Spleen (tissue), 13 donors: ENCODE measurements around the gene ZNF319. TPM values are rescaled to one million over a fixed set of nuclear protein-coding genes. Genes with fewer than 3 reads are reported as not detected.

ENCODE experiments used
- DNase-seq: peaks from one replicate; pipeline ENCODE4 v3.0.0-alpha.2; 2020
- H3K27ac ChIP-seq, 8 donors: fragments of 200-600 bp; sonication (generic) in 7 of 8; 1 replicate in 4 of 8; 2 replicates in 4 of 8; pipeline versions ENCODE4 v1.5.0 to v1.8.0; 2016 to 2021; ENCODE audit warnings: inconsistent platforms in 4 of 8, mild to moderate bottlenecking in 4 of 8, moderate library complexity in 1 of 8
- H3K27me3 ChIP-seq, 7 donors: fragments of 200-600 bp; sonication (generic) in 6 of 7; replicated peaks in 1 of 7; 1 replicate in 4 of 7; 2 replicates in 3 of 7; pipeline versions ENCODE4 v1.5.0 to v1.8.0; 2016 to 2021; ENCODE audit warnings: inconsistent platforms in 3 of 7, mild to moderate bottlenecking in 1 of 7
- H3K36me3 ChIP-seq, 6 donors: fragments of 200-600 bp; sonication (generic) in 5 of 6; 1 replicate in 4 of 6; 2 replicates in 2 of 6; pipeline versions ENCODE4 v1.5.0 to v1.8.0; 2016 to 2021; ENCODE audit warnings: inconsistent platforms in 2 of 6
- H3K4me1 ChIP-seq, 6 donors: fragments of 200-600 bp; sonication (generic) in 5 of 6; 1 replicate in 3 of 6; 2 replicates in 3 of 6; pipeline versions ENCODE4 v1.5.0 to v1.8.0; 2016 to 2021; ENCODE audit warnings: inconsistent platforms in 3 of 6
- H3K4me3 ChIP-seq, 8 donors: fragments of 200-600 bp; sonication (generic) in 7 of 8; 1 replicate in 4 of 8; 2 replicates in 4 of 8; pipeline versions ENCODE4 v1.5.0 to v1.8.0; 2016 to 2021; ENCODE audit warnings: inconsistent platforms in 4 of 8, mild to moderate bottlenecking in 4 of 8, moderate library complexity in 2 of 8
- H3K9me3 ChIP-seq, 8 donors: fragments of 200-600 bp; sonication (generic) in 7 of 8; 1 replicate in 4 of 8; 2 replicates in 4 of 8; pipeline versions ENCODE4 v1.5.0 to v1.8.0; 2016 to 2021; ENCODE audit warnings: inconsistent platforms in 4 of 8
- POLR2A ChIP-seq, 3 donors: fragments of 450-650 bp; IDR thresholded peaks; one replicate each; pipeline ENCODE4 v1.5.1; 2017; ENCODE audit warnings: antibody characterized with exemption in 3 of 3, mild to moderate bottlenecking in 1 of 3
- POLR2AphosphoS5 ChIP-seq, 3 donors: sonication (generic); formaldehyde crosslinking; IDR thresholded peaks; one replicate each; pipeline ENCODE4 v1.5.1; 2017; ENCODE audit warnings: antibody characterized with exemption in 3 of 3
- WGBS, 5 donors: extraction: QIAGEN DNeasy Blood & Tissue Kit in 3 of 5; methylation state at CpG; one replicate each; pipeline versions ENCODE4 v1.1.5 to v1.1.7; 2013 to 2018; 5-methylcytosine and 5-hydroxymethylcytosine counted together
- intact Hi-C: fragments of 100-400 bp; cut with DNase I; formaldehyde crosslinking; loops from one replicate; pipeline ENCODE4 v1.15.0; 2023; ENCODE audit warnings: low total_unique reads
- long read RNA-seq, 2 donors: transcript quantifications; one replicate each; lab custom pipeline, GENCODE V29; 2026
- polyA plus RNA-seq, 3 donors: library from polyadenylated mRNA; stranded (reverse); fragments of 200-250 nt; gene quantifications; one replicate each; pipeline ENCODE4 v1.2.1, GENCODE V29; 2013
- total RNA-seq, 7 donors: library from RNA; depleted of rRNA in 3 of 7; stranded (reverse); fragments of >200 nt in 3 of 7; fragmentation: NEBNext Ultra II Directional in 4 of 7; extraction: Animal tissue kit (Norgen Biotek cat#: 25700) in 4 of 7; gene quantifications; one replicate each; pipeline versions ENCODE4 v1.1.0 to v1.2.1, GENCODE V29; 2016 to 2021
- TF ChIP-seq, protein P1 (sequence below), 11 experiments: fragments of 200-600 bp in 7 of 11; fragments of 450-650 bp in 4 of 11; sonication (generic) in 4 of 11; IDR thresholded peaks in 8 of 11; conservative IDR thresholded peaks in 3 of 11; 1 replicate in 7 of 11; 2 replicates in 4 of 11; pipeline versions ENCODE4 v1.4.0 to v1.8.0; 2016 to 2021; ENCODE audit warnings: antibody characterized with exemption in 11 of 11, inconsistent platforms in 4 of 11, mild to moderate bottlenecking in 1 of 11
- donor health status: healthy with polysubstance abuse.
- donor health status: DM: no; HTN: no; CAD: no; lungs with moderate emphysema.
- donor health status: DM: no; HTN: no; CAD: no.
- donor health status: Bipolar disorder and iron deficiency.
- donor health status: healthy.
- donor health status: DM: no; HTN: no; CAD: no.
- donor health status: DM: yes; HTN: yes; CAD: no.

ZNF319 gene
- 10 to 100 TPM; 13.0 to 23.4 (median 17.4) TPM for total RNA-seq
- polyA plus RNA-seq = 1 to 10 TPM; 3.0 to 7.6 (median 3.4) TPM
- long read RNA-seq, donor 1, full-length matches to known transcripts = 2 of 2 reads
- long read RNA-seq, donor 1, partial matches to known transcripts = 0 of 2 reads
- long read RNA-seq, donor 1, other reads (novel, unspliced or antisense) = 0 of 2 reads
- long read RNA-seq, donor 2, full-length matches to known transcripts = 5 of 5 reads
- long read RNA-seq, donor 2, partial matches to known transcripts = 0 of 5 reads
- long read RNA-seq, donor 2, other reads (novel, unspliced or antisense) = 0 of 5 reads

- DNase-seq = peak; percentile 89
- peak in 2 of 3 donors; percentile 19 to 64 for TF ChIP-seq POLR2AphosphoS5 (IDR thresholded peaks at IDR 0.05)
- no peak for TF ChIP-seq POLR2A (IDR thresholded peaks at IDR 0.05)
- Histone ChIP-seq H3K27ac (peak within 1 kb of the TSS; percentile 86 to 98 (median 96)), H3K4me1 (peaks cover 14 to 91% (median 61%) of the 10 kb centered on the region in 6 donors), H3K9me3 (no peaks in the 10 kb centered on the region), H3K4me3 (peak within 1 kb of the TSS; percentile 60 to 92 (median 77)), H3K27me3 (no peaks in the 10 kb centered on the region), H3K36me3 (peaks cover 7 to 60% (median 36%) of the 10 kb centered on the region in 6 donors)
- intact Hi-C loops = loop anchor here (10.0 kb wide), 2 partner anchors 245 to 405 kb away; no protein-coding TSS in a partner anchor
- 0 to 1% (median 0%) methylated on average over 3 to 95 of the region's 95 CpGs for WGBS, 5 donors
Measured at GRCh38 chr16:57999971-58000705, at the start of gene ZNF319. ZNF319 (minus strand) TSS chr16:58000672; CDS start chr16:57998265, 2,407 bp downstream.

GRCh38 chr16:58049232-58050185 lies 49.0 kb upstream of the ZNF319 start:
- TF ChIP-seq, protein P1, sequence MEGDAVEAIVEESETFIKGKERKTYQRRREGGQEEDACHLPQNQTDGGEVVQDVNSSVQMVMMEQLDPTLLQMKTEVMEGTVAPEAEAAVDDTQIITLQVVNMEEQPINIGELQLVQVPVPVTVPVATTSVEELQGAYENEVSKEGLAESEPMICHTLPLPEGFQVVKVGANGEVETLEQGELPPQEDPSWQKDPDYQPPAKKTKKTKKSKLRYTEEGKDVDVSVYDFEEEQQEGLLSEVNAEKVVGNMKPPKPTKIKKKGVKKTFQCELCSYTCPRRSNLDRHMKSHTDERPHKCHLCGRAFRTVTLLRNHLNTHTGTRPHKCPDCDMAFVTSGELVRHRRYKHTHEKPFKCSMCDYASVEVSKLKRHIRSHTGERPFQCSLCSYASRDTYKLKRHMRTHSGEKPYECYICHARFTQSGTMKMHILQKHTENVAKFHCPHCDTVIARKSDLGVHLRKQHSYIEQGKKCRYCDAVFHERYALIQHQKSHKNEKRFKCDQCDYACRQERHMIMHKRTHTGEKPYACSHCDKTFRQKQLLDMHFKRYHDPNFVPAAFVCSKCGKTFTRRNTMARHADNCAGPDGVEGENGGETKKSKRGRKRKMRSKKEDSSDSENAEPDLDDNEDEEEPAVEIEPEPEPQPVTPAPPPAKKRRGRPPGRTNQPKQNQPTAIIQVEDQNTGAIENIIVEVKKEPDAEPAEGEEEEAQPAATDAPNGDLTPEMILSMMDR (IDR thresholded peaks at IDR 0.05 in 8 of 11, conservative IDR thresholded peaks at IDR 0.05 in 3 of 11) = no peak
- TF ChIP-seq POLR2AphosphoS5 (IDR thresholded peaks at IDR 0.05) = no peak
- TF ChIP-seq POLR2A (IDR thresholded peaks at IDR 0.05) = no peak
- 59 to 78% (median 76%) methylated on average over 17 of the region's 17 CpGs for WGBS, 5 donors

GRCh38 chr16:58048494-58049231 lies 48.2 kb upstream of the ZNF319 start:
- TF ChIP-seq POLR2A (IDR thresholded peaks at IDR 0.05) (no peak), POLR2AphosphoS5 (IDR thresholded peaks at IDR 0.05) (no peak)
- TF ChIP-seq, protein P1 (IDR thresholded peaks at IDR 0.05 in 8 of 11, conservative IDR thresholded peaks at IDR 0.05 in 3 of 11) = no peak
- no peaks in the 10 kb centered on the region for H3K9me3 ChIP-seq
- peaks cover 0 to 16% (median 0%) of the 10 kb centered on the region in 6 donors for H3K36me3 ChIP-seq
- no peak overlapping the region for H3K4me3 ChIP-seq
- no peaks in the 10 kb centered on the region for H3K27me3 ChIP-seq
- H3K4me1 ChIP-seq = peaks cover 8 to 61% (median 31%) of the 10 kb centered on the region in 6 donors
- H3K27ac ChIP-seq = peak overlapping the region in 4 of 8 donors; percentile 63 to 83 (median 74)
- intact Hi-C loops = no loop called here
- peak; percentile 51 for DNase-seq
- 77 to 83% (median 82%) methylated on average over 10 to 13 of the region's 13 CpGs for WGBS, 5 donors

More at GRCh38 chr16:58049232-58050185, 49.0 kb upstream of the ZNF319 start:
- H3K27ac ChIP-seq = peak overlapping the region in 3 of 8 donors; percentile 72 to 83 (median 77)
- H3K9me3 ChIP-seq = no peaks in the 10 kb centered on the region
- peak; percentile 58 for DNase-seq
- H3K4me1 ChIP-seq = peaks cover 8 to 52% (median 24%) of the 10 kb centered on the region in 6 donors
- no peaks in the 10 kb centered on the region for H3K27me3 ChIP-seq
- no peak overlapping the region for H3K4me3 ChIP-seq
- intact Hi-C loops = no loop called here
- peaks cover 0 to 7% (median 0%) of the 10 kb centered on the region in 6 donors for H3K36me3 ChIP-seq
